HL-60 (cell line): Measurements from ENCODE around the gene POLR2J.

ENCODE experiments used
- REST ChIP-seq: IDR thresholded peaks from 2 replicates; pipeline ENCODE4 v1.6.1; 2012; ENCODE audit warnings: low read depth; ENCODE audit not compliant: insufficient replicate concordance
- TF ChIP-seq, protein P1 (sequence below): IDR thresholded peaks from one replicate; pipeline ENCODE4 v1.5.1; 2011; ENCODE audit warnings: low read length, control low read depth, inconsistent platforms; ENCODE audit not compliant: insufficient read depth

GRCh38 chr7:102454468-102454867 lies 24.3 kb downstream of the POLR2J start:
- TF ChIP-seq, protein P1, sequence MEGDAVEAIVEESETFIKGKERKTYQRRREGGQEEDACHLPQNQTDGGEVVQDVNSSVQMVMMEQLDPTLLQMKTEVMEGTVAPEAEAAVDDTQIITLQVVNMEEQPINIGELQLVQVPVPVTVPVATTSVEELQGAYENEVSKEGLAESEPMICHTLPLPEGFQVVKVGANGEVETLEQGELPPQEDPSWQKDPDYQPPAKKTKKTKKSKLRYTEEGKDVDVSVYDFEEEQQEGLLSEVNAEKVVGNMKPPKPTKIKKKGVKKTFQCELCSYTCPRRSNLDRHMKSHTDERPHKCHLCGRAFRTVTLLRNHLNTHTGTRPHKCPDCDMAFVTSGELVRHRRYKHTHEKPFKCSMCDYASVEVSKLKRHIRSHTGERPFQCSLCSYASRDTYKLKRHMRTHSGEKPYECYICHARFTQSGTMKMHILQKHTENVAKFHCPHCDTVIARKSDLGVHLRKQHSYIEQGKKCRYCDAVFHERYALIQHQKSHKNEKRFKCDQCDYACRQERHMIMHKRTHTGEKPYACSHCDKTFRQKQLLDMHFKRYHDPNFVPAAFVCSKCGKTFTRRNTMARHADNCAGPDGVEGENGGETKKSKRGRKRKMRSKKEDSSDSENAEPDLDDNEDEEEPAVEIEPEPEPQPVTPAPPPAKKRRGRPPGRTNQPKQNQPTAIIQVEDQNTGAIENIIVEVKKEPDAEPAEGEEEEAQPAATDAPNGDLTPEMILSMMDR = no peak
- TF ChIP-seq REST = no peak
